Vagina (tissue), 2 donors: ENCODE results near the gene SH2D7.

Experiments
- POLR2A ChIP-seq, 2 donors: fragments of 450-650 bp; IDR thresholded peaks; one replicate each; pipeline ENCODE4 v1.6.1; 2017; ENCODE audit warnings: antibody characterized with exemption in 2 of 2, mild to moderate bottlenecking in 2 of 2, moderate library complexity in 2 of 2
- POLR2AphosphoS5 ChIP-seq, 2 donors: sonication (generic); formaldehyde crosslinking; IDR thresholded peaks; one replicate each; pipeline ENCODE4 v1.9.0; 2017; ENCODE audit warnings: antibody characterized with exemption in 2 of 2, mild to moderate bottlenecking in 2 of 2, low read depth in 1 of 2; ENCODE audit not compliant: insufficient read depth in 1 of 2
- TF ChIP-seq, protein P1 (sequence below), 3 experiments: fragments of 450-650 bp in 2 of 3; fragments of 200-600 bp in 1 of 3; sonication (generic) in 1 of 3; IDR thresholded peaks; one replicate each; pipeline ENCODE4 v1.5.1; 2017 to 2019; ENCODE audit warnings: antibody characterized with exemption in 3 of 3, mild to moderate bottlenecking in 2 of 3, moderate library complexity in 2 of 3

DNA sequence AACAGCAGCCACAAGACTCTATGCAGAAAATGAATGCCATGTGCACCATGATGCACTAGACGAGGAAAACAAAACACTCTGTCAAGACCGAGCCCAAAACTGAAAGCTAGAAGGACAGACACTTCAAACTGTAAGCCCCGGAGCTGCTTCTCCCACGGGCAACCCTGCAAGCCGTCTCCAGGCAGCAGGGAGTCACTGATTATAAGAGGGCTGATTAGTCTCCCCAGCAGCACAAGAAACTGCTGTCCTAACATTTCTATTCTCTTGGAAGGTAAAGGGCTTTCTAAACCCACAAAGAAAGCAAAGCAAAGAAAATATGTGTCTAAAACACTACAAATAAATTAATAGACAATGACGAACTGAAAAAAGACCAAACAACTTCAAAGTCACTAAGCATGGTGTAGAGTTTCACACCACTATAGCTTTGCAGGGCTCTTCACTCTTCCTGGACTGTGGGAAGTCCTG, 30.4 kb upstream of the SH2D7 start:
- TF ChIP-seq, protein P1, sequence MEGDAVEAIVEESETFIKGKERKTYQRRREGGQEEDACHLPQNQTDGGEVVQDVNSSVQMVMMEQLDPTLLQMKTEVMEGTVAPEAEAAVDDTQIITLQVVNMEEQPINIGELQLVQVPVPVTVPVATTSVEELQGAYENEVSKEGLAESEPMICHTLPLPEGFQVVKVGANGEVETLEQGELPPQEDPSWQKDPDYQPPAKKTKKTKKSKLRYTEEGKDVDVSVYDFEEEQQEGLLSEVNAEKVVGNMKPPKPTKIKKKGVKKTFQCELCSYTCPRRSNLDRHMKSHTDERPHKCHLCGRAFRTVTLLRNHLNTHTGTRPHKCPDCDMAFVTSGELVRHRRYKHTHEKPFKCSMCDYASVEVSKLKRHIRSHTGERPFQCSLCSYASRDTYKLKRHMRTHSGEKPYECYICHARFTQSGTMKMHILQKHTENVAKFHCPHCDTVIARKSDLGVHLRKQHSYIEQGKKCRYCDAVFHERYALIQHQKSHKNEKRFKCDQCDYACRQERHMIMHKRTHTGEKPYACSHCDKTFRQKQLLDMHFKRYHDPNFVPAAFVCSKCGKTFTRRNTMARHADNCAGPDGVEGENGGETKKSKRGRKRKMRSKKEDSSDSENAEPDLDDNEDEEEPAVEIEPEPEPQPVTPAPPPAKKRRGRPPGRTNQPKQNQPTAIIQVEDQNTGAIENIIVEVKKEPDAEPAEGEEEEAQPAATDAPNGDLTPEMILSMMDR (IDR thresholded peaks at IDR 0.05), result no peak
- TF ChIP-seq POLR2A (IDR thresholded peaks at IDR 0.05) (no peak), POLR2AphosphoS5 (IDR thresholded peaks at IDR 0.05; ENCODE audit: insufficient read depth in 1 of 2, low read depth in 1 of 2) (no peak)
